Fibroblast of pulmonary artery (primary cell): Measurements from ENCODE around the gene PRC1.

Experiments
- DNase-seq: peaks from one replicate; pipeline ENCODE4 v3.0.0-alpha.2; 2010; ENCODE audit warnings: low read depth
- H3K4me3 ChIP-seq: replicated peaks from 2 replicates; pipeline ENCODE4 v1.5.1; 2011; ENCODE audit warnings: low read depth, mild to moderate bottlenecking, control low read depth, low read length, moderate library complexity
- TF ChIP-seq, protein P1 (sequence below): IDR thresholded peaks from 2 replicates; pipeline ENCODE4 v1.5.1; 2011; ENCODE audit warnings: mild to moderate bottlenecking, control low read depth, low read length, inconsistent platforms; ENCODE audit errors: missing control alignments

PRC1 gene

DNA sequence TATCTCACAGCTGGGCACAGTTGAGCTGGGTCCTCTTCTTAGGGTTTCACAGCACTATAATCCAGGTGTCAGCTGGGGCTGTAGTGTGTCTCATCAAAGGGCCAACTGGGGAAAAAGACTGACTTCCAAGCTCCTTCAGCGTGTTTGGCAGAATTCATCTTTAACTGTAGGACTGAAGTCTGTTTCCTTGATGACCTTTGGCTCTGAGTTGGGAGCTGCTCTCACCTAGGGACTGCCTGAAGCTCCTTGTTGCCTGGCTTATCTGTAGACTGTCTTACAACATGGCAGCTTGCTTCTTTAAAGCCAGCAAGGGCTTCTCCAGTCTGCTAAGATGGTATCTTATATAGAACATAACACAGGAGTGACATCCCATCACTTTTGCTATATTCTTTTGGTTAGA is 33.3 kb upstream of the PRC1 start:
- TF ChIP-seq, protein P1, sequence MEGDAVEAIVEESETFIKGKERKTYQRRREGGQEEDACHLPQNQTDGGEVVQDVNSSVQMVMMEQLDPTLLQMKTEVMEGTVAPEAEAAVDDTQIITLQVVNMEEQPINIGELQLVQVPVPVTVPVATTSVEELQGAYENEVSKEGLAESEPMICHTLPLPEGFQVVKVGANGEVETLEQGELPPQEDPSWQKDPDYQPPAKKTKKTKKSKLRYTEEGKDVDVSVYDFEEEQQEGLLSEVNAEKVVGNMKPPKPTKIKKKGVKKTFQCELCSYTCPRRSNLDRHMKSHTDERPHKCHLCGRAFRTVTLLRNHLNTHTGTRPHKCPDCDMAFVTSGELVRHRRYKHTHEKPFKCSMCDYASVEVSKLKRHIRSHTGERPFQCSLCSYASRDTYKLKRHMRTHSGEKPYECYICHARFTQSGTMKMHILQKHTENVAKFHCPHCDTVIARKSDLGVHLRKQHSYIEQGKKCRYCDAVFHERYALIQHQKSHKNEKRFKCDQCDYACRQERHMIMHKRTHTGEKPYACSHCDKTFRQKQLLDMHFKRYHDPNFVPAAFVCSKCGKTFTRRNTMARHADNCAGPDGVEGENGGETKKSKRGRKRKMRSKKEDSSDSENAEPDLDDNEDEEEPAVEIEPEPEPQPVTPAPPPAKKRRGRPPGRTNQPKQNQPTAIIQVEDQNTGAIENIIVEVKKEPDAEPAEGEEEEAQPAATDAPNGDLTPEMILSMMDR: no peak
- H3K4me3 ChIP-seq: no peak overlapping the region
- no peak for DNase-seq

DNA sequence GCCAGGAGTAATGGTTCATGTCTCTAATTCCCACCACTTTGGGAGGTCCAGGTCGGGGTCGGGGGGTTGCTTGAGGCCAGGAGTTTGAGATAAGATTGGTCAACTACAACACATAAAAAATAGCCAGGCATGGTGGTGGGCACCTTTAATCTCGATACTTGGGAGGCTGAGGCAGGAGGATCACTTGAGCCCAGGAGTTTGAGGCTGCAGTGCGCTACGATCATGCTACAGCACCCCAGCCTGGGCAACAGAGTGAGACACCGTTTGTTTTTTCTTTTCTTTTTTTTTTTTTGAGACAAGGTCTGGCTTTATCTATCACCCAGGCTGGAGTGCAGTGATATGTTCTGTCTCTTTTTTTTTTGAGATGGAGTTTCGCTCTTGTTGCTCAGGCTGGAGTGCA is 29.4 kb upstream of the PRC1 start:
- no peak overlapping the region for H3K4me3 ChIP-seq
- TF ChIP-seq, protein P1: no peak
- DNase-seq: no peak

DNA sequence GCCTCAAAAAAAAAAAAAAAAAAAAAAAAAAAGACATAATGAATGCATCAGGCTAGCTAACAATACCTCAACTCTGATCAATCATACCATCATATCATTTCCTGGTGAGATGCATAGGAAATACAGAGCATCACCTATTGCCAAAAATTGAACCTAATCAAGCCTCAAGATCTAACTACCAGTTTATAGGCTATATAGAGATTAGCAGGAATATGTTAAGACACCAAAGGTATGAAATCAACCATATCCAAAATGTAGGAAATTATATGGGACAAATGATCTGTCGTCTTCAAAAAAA is 28.4 kb upstream of the PRC1 start:
- TF ChIP-seq, protein P1: no peak
- peak overlapping the region; percentile 99 for H3K4me3 ChIP-seq
- DNase-seq: no peak

DNA sequence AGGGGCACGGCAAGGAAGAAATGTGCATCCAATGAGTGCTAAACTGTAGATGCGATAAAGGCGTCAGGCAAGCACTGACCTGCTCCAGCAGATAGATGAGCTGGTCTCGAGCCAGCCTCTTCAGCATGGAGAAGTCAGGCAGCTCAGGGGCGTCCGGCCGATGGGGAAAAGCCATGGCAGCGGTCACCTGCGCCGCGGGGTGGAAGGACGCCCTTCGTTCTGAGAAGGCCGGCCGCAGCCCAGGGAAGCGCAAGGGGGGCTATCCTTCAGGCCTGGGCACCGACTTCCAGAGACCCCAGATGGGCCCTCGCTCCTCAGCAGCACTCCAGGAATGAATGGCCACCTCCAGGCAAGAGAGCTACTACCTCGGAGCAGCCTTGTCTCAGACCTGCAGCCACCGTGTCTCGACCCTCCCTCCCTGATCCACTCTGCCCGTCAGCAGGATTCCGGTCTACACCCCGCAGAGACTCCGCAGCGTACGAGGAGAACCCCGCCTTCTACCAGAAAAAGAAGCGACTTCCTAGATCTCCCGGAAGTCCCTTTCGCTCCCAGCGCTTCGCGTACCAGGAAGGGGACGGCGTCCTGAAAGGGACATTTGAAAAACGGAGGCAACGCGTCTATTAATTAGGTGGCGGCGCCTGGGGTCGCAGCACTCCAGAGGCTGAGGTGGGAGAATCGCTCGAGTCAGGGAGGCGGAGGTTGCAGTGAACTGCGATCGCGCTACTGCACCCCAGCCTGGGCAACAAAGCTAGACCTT is 27.9 kb upstream of the PRC1 start, which contains the start of gene VPS33B:
Gene VPS33B (minus strand): TSS at position 520 of the 757 bp plus-strand sequence. CDS start 345 bp downstream, at position 175.
- H3K4me3 ChIP-seq: peak within 1 kb of the TSS; percentile 99
- TF ChIP-seq, protein P1: no peak
- peak; percentile 81 for DNase-seq

DNA sequence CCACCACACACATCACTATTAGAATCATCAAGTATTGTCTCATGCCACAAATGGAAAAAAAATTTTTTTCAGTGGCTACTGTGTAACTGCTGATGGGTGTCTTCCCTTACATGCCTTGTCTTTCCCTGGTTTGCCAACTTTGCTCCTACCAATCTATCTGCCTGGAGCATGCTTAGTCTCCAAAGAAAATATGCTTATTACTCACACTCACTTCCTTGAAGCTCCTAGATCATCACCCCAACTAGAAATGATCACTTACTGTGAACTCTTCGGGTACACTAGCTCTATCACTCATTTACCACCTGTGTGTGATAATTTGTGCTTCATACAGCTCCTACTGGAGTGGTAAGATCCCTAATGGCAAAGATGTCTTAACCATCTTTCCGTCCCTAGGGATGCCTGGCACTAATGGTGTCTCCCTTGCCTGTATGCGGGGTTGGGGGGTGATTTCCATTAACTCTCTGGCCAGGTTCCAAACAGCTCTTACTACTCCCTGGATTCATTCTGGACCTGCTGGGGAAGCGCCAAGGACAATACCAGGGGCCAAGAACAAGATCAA is 27.3 kb upstream of the PRC1 start:
- peak overlapping the region; percentile 99 for H3K4me3 ChIP-seq
- TF ChIP-seq, protein P1: no peak
- no peak for DNase-seq

DNA sequence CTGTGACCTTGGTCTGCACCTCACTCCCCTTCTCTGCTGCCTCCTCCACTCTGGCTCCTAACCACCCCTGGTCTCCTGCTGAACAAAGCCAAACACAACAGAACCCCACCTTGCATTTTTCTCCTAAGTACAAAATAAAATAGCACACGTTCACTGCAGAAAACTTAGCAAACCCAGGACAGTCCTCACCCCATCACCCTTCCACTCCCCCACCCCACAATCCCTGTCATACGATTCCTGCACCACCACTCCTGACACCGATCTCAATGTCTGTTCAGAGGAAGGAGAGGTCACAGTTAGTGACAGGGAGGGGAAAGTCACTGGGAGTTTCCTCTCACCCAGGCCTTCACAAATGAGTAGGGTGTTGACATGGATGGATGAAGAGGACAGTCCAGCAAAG is 23.8 kb upstream of the PRC1 start:
- no peak for DNase-seq
- no peak overlapping the region for H3K4me3 ChIP-seq

More for the DNA sequence above, 23.8 kb upstream of the PRC1 start:
- TF ChIP-seq, protein P1: no peak
